Endometrial microvascular endothelial cells (primary cell): ENCODE results near the gene HTT. TPM values are rescaled to one million over a fixed set of nuclear protein-coding genes. Genes with fewer than 3 reads are reported as not detected.

Experiments
- in situ Hi-C: cut with HindIII; loops from 2 replicates; pipeline ENCODE4 v1.10.0; 2017; ENCODE audit warnings: low sequenced_read_pairs, low pct_unique_long_range_greater_than_20kb; ENCODE audit errors: inconsistent ontology term
- total RNA-seq: library from RNA; depleted of rRNA; stranded (reverse); fragments of >200 nt; gene quantifications from one replicate; pipeline ENCODE4 v1.2.3, GENCODE V29; 2015; ENCODE audit errors: inconsistent ontology term

Gene HTT
- total RNA-seq, 1 donor from 2014 or later = 36.3 TPM

- in situ Hi-C loops = no loop called here
Observed at GRCh38 chr4:3207531-3208037, 133.1 kb downstream of the HTT start.

GRCh38 chr4:3208826-3209225, 134.3 kb downstream of the HTT start:
- in situ Hi-C loops = no loop called here

GRCh38 chr4:3209551-3210325, 135.3 kb downstream of the HTT start:
- in situ Hi-C loops = no loop called here

GRCh38 chr4:3210467-3210866, 136.0 kb downstream of the HTT start:
- in situ Hi-C loops = no loop called here

GRCh38 chr4:3211866-3212265, 137.4 kb downstream of the HTT start:
- in situ Hi-C loops = no loop called here

GRCh38 chr4:3212391-3213105, 138.1 kb downstream of the HTT start:
- in situ Hi-C loops = no loop called here

GRCh38 chr4:3213106-3213425, 138.6 kb downstream of the HTT start:
- in situ Hi-C loops = no loop called here

GRCh38 chr4:3213661-3214250, 139.3 kb downstream of the HTT start:
- in situ Hi-C loops = no loop called here

- in situ Hi-C loops = no loop called here
Observed at GRCh38 chr4:3215256-3215655, 140.8 kb downstream of the HTT start.

- in situ Hi-C loops = no loop called here
Observed at GRCh38 chr4:3215733-3216132, 141.3 kb downstream of the HTT start.

GRCh38 chr4:3217266-3217665, 142.8 kb downstream of the HTT start:
- in situ Hi-C loops = no loop called here

GRCh38 chr4:3217771-3218170, 143.3 kb downstream of the HTT start:
- in situ Hi-C loops = no loop called here

GRCh38 chr4:3218824-3219760, 144.6 kb downstream of the HTT start:
- in situ Hi-C loops = no loop called here

GRCh38 chr4:3219761-3220475, 145.4 kb downstream of the HTT start:
- in situ Hi-C loops = no loop called here

- in situ Hi-C loops = no loop called here
Observed at GRCh38 chr4:3220476-3221183, 146.1 kb downstream of the HTT start.

- in situ Hi-C loops = no loop called here
Observed at GRCh38 chr4:3221184-3221494, 146.7 kb downstream of the HTT start.

- in situ Hi-C loops = no loop called here
Observed at GRCh38 chr4:3221996-3222395, 147.5 kb downstream of the HTT start.

- in situ Hi-C loops = no loop called here
Observed at GRCh38 chr4:3223346-3223745, 148.9 kb downstream of the HTT start.
